Hematopoietic multipotent progenitor cell treated with erythropoietin and hydrocortisone succinate and interleukin-3 and kit ligand, for 8 days (in vitro differentiated cells): ENCODE data around the gene RPS6KB2.
"Not testable (repeated sequence)": the region's sequence is repeated elsewhere in the genome, so short reads cannot be mapped to it uniquely, and the experiment has no call there.

Experiments
- DNase-seq: peaks from one replicate; pipeline ENCODE4 v3.0.0-alpha.2; 2015

The RPS6KB2 gene

DNA sequence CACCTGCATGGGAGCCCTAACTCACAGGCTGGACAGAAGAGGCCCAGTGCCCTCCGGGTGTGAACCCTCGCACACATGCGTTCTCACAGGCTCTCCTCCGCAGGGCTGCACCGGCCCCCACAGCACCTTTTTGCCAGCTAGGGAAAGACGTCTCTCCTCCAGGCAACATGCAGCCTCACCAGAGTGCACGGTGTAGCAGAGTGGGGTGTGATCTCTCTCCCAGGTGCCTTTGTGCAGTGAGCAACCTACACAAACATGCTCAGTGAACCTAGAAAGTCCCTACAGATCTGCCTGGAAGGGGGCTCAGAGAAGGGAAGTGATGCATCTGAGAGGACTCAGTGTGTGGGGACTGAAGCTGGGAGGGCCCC, 16.5 kb upstream of the RPS6KB2 start:
- peak; percentile 18 for DNase-seq

DNA sequence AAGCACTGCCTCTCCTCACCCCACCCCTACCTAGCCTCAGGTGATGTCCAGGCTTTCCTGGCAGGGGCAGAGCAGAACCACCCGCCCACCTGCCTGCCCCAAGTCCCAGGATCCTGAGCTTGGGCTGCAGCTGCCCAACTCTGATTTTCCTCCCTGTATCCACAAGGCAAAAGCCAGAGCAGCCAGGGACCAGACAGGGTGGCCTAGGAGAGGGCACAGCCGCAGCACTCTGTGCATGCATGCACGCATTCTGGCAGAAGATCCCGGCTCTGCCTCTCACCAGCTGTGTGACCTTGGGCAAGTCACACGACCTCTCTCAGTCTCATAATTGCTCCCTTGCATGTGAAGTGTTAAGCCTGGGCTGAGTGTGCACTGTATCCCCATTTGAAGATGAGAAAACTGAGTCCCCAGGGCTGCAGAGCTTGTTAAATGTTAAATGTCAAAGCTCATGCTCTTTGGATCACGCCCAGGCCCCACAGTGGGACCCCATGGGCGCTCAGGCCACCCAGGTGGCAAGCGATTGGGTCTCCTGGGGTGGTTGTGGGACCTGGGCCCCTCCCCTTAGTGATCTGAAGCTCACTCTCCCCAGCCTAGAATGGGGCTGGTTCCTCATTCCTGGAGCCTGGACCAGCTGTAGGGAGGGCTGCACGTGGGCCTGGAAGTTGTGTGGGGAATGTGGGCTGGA, 15.7 kb upstream of the RPS6KB2 start:
- DNase-seq = no peak

DNA sequence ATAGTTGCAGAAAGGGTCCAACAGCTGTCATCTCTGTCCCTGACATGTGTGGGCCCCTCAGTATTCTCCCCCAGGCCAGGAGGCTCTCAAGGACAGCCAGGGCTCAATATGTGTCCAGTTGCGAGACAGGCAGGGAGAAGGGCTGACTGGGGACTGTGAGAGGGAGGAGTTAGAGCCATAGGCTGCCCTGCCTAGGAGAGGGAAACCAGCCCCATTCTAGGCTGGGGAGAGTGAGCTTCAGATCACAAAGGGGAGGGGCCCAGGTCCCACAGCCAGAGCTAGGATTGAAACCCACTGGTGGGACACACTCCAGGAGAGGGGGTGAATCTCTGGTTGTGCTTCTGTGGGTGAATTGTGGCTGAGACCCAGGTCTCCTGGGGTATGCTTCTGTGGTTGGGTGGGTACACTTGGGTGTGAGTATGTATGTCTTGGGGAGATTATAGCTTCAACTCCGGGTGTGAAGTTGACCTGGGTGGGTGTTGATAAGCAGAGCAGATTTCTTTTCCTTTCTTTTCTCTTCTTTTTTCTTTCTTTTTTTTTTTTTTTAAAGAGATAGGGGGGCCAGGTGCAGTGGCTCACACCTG, 14.9 kb upstream of the RPS6KB2 start:
- peak; percentile 94 for DNase-seq

DNA sequence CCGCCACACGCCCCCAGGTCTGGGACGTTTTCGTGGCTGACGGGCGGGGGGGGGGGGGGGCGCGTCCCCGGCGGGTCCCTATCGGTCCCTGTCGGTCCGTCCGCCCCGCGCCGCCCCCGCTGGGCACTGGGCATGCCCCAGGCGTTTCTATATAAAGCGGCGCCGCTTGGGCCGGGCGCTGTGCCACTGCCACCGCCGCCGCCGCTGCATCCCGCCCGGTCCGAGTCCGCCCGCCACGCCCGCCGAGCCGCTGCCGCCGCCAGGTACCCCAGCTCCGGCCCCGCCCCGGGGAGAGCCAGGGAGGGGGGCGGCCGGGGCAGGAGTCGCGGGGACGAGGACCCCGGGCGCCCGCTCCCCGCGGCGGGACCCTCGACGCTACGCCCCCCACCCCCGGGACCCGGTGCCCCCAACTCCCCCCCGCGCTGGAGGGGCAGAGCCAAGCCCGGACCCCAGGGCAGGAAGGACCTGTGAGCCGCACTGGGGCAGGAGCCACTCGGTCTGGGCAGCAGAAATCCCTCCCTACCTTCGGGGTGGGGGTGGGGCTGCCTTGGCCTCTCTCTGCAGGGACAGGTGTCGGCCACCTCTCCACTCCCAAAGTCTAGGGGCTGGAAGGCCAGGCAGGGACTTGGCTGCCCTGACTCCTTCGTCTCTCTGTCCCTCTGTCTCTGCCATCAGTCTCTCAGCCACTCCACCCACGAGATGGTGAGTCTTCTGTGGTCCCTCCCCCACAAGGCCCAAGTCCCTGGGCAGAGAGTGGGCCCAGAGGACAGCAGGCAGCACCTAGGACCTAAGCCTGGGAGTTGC, 12.6 kb upstream of the RPS6KB2 start, which contains the start of gene CARNS1:
CARNS1 (plus strand) TSS at position 178 of the 804 bp plus-strand sequence; CDS start at position 700, 522 bp downstream.
- DNase-seq = no peak

DNA sequence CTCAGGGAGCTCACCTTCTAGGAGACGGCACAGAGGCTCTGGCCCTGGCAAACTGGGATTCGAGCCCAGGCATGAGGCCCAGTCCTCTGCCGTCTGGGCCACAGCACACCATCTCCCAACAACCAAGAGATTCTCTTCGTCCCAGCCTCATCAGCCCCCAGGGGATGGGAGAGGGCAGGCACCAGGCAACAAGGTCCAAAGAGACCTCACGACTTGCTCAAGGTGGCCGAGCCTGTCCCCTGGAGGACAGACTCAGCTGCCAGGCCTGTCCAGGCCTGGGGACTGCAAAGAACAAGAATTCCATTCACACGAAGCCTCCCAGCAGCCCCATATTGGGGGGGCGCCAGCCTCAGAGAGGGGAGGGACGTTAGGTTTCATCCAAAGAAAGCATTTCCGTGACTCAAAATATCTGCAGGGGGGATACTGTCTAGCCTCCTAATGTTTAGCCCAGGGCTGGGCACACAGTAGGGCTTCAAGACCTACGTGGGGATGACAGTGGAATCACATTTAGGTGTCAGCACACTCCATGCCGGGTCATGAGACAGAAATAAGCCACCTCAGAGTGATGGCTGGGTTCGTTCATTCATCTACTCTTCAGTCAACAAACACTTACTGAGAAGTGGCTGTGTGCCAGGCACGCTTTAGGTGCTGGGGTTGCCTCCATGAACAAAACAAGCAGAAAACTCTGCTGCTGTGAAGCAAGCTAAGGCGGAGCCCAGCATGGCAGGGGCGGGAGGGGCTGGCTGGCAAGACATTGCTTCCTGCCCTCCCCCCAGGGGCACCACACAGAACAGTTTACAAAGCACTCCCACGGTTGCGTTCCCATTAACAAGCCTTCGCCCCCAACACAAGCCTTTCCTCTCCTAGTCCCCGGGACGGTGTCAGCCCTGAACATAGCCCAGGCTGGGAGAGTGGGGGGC, 11.6 kb upstream of the RPS6KB2 start:
- peak; percentile 83 for DNase-seq

DNA sequence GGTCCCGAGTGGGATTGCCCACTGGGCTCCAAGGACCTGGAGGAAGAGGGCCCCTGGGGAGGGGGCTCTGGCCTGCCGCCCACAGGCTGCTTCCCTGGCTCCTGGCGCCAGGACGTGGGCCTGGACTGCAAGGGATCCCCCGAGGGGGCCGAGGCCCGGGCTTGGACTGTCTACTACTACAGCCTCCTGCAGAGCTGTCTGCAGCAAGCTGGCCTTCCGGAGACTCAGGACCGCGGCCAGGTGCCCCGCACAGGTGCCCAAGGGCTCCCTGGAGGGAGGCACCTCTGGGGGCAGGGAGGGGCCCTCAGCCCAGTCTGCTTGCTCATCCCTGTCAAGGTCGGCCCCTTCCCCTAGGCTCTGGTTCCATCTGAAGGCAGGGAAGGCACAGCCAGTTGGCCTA, 10.9 kb upstream of the RPS6KB2 start:
- no peak for DNase-seq

DNA sequence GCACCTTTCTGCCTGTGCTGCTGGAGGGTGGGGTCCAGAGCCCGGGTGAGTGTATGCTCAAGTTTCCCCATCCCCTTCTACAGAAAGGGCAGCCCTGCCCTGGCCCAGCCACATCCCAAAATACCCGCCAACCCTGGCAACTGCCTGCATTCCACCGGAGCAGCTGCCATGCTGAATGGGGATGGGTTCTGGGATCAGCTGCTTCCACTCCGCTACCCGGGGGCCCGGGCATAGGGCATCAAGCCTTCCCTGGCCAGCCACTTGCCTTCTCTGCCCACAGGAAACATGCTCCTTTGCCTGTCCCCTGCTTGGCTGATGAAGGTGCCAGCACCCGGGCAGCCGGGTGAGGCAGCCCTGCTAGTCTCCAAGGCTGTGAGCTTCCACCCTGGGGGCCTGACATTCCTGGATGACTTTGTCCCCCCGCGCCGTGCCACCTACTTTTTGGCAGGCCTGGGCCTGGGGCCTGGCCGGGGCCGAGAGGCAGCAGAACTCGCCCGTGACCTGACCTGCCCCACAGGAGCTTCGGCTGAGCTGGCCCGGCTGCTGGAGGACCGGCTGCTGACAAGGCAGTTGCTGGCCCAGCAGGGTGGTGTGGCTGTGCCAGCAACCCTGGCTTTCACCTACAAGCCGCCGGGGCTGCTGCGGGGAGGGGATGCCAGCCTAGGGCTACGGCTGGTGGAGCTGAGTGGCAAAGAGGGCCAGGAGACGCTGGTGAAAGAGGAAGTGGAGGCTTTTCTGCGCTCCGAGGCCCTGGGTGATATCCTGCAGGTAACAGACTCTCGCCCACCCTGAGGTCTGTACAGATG, 9.6 kb upstream of the RPS6KB2 start:
- peak; percentile 14 for DNase-seq

DNA sequence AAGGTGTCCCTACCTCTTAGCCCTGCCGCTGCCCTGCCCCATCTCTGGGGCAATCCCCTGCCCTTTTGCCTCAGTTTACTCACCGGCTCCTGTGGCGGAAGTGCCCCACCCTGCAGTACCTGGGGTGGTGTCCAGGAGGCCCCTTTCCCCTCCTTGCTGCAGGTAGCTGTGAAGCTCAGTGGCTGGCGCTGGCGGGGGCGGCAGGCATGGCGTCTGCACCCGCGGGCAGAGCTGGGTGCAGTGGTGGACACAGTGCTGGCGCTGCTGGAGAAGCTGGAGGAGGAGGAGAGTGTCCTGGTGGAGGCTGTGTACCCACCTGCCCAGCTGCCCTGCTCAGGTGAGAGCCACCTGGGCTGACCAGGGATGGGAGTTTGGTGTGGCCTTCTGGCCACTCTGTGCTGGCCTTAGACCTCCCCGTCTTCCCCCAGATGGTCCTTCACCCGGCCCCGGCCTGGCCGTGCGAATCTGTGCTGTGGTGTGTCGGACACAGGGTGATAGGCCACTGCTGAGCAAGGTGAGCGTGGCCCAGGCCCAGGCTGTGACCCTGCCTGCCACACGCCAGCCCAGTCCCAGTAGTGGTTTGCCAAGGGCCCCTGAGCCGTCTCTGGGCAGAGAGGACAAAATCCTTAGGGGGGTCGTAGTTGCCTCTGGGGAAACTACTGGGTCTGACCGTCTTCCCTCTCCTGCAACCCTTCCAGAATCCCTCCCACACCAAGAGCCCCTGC, 8.8 kb upstream of the RPS6KB2 start:
- no peak for DNase-seq

DNA sequence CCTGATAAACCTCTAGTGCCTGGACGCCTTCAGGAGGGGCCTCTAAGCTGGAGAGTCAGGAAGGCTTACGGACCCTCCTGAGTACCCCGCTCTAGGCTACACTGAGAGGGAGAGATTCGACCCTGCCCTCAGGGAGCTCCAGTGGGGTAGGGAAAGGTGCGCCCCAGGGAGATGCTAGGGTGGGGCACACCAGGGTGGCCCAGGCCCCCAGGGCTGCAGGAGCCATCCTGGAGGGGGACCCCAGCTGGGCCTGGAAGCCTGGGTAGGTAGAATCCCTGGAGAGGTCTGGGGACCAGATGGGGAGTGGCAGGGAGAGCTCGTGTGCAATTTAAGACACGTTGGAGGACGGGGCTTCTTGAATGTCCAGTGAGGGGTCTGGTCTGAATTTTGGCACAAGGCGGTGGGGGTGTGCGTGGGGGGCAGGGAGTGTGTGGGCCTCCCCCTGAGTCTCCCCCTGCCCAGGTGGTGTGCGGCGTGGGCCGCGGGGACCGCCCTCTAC, 8.1 kb upstream of the RPS6KB2 start:
- no peak for DNase-seq

DNA sequence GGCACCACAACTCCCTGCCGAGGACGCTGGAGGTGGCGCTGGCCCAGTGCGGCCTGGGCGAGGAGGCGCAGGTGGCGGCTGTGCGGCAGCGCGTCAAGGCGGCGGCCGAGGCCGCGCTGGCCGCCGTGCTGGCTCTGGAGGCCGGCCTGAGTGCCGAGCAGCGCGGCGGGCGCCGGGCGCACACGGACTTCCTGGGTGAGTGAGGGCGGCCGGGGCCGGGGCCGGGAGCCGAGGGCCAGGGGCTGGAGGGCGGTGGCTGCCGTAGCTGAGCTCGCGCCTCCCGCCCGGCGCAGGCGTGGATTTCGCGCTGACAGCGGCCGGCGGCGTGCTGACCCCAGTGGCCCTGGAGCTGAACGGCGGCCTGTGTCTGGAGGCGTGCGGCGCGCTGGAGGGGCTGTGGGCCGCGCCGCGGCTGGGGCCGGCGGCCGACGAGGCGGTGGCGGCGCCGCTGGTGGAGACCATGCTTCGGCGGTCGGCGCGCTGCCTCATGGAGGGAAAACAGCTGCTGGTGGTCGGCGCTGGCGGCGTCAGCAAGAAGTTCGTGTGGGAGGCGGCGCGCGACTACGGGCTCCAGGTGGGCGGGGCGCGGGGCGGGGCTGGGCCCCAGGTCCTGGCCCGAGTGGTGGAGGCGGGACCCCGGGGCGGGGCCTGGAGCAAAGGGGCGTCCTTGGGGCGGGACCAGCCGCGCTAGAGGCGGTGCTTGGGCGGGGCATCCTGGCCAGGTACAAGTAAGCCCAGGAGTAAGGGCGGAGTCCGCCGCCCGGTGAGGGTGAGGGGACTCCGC, 7.5 kb upstream of the RPS6KB2 start:
- DNase-seq = peak; percentile 88

DNA sequence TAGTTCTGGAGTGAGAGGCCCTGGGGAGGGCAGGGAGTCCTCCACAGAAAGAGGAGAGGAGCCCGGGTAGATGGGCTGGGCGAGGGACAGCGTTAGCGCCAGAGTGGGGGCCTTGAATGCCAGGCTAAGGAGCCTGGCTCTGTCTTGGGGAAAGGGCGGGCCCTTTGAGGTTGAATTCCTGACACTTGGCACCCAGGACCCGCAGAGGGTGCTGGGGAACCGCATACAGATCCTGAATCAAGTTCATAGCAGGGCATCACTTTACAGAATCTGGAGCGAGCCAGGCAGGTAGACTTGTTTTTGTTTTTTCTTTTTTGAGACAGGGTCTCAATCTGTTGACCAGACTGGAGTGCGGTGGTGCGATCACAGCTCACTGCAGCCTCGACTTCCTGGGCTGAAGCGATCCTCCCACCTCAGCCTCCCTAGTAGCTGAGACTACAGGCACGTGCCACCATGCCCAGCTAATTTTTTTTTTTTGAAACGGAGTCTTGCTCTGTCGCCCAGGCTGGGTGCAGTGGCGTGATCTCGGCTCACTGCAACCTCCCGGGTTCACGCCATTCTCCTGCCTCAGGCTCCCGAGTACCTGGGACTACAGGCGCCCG, 6.8 kb upstream of the RPS6KB2 start:
- no peak for DNase-seq

DNA sequence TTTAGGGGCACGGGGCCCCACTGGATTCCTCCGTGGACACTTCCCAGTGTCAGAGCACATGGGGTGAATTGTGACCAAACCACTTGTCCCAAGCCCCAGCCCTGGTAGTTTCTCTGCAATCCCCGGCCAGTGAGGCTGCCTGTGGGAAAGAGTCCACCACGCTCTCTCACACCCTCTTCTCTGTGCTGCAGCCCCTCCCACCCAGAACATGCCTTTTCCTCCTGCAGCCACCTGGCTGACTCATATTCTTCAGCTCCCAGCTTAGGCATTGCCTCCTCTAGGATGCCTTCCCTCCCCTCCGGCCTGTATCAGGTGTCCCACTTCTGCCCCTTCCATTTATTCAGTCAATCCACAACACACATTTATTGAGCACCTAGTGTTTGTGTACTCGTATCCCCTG, 5.4 kb upstream of the RPS6KB2 start:
- DNase-seq = no peak

DNA sequence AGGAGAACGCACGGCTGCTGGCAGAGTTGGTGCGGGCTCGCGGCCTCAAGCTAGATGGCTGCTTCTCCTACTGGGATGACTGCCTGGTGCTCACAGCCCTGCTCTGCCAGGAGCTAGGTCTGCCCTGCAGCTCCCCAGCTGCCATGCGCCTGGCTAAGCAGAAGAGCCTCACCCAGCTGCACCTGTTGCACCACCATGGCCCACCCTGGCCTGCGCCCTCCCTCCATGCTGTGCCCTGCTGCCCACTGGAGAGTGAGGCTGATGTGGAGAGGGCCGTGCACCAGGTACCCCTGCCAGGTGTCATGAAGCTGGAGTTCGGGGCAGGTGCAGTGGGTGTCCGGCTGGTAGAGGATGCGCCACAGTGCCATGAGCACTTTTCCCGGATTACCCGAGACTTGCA, 4.8 kb upstream of the RPS6KB2 start:
- DNase-seq = no peak

DNA sequence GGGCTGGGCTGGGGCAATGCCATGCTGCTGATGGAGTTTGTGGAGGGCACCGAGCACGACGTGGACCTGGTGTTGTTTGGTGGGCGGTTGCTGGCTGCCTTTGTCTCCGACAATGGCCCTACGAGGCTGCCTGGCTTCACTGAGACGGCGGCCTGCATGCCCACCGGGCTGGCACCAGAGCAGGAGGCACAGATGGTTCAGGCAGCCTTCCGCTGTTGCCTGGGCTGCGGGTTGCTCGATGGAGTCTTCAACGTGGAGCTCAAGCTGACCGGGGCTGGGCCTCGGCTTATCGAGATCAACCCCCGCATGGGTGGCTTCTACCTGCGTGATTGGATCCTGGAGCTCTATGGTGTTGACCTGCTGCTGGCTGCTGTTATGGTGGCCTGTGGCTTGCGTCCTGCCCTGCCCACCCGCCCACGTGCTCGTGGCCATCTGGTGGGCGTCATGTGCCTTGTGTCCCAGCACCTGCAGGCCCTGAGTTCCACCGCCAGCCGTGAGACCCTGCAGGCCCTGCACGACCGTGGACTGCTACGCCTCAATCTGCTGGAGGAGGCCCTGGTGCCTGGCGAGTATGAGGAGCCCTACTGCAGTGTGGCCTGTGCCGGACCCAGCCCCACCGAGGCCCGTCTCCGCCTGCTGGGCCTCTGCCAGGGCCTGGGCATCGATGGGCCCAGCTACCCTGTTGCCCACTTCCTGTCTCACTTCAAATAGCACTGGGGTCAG, 4.2 kb upstream of the RPS6KB2 start:
- DNase-seq = no peak

DNA sequence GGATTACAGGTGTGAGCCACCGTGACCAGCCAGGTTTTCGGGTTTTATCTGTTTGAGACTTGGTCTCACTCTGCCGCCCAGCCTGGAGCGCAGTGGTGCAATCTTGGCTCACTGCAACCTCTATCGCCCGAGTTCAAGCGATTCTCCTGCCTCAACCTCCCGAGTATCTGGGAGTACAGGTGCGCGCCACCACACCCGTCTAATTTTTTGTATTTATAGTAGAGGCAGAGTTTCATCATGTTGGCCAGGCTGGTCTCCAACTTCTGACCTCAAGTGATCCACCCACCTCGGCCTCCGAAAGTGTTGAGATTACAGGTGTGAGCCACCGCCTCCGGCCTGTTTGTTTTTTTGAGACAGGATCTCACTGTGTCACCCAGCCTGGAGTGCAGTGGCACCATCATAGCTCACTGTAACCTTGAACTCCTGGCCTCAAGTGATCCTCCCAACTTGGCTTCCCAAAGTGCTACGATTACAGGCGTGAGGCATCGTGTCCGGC, 882 bp upstream of the RPS6KB2 start:
- DNase-seq = not testable (repeated sequence)

DNA sequence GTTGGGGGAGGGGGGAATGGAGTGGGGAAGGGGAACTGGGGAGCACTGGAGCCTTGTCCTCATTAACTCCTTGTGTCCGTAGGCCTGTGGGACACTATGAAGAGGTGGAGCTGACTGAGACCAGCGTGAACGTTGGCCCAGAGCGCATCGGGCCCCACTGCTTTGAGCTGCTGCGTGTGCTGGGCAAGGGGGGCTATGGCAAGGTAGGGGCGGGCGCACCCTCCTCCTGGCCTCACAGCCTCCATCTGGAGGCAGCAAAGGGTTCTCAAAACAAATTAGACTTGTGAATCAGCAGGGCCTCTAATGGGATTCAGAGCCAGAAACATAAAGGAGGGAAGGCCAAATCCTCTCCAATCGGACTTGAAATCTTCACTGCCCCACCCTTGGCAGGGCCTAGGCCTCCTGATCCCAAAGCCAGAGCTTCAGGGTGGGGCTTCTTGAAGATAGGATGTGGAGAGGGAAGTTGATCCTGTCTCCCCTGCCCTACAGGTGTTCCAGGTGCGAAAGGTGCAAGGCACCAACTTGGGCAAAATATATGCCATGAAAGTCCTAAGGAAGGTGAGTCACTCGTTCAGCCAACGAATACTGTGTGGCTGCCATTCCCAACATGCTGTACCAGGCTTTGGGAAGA, 859 bp downstream of the RPS6KB2 start:
- DNase-seq = peak; percentile 21

DNA sequence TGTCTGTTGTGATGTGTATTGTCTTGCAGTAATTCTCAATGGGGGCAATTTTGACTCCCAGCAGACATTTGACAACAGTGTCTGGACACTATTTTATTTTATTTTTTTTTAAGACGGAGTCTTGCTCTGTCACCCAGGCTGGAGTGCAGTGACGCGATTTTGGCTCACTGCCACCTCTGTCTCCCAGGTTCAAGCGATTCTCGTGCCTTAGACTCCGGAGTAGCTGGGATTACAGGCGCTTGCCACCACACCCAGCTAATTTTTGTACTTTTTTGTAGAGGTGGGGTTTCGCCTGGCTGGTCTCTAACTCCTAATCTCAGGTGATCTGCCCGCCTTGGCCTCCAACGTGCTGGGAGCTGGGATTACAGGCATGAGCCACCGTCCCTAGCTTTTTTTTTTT, 1.4 kb downstream of the RPS6KB2 start:
- DNase-seq = no peak
